K562 (cell line): ENCODE results near the gene KCNJ5. TPM values are rescaled to one million over a fixed set of nuclear protein-coding genes. Genes with fewer than 3 reads are reported as not detected.

ENCODE experiments used
- ATAC-seq: fragments of 200-7000 bp; cut with Tn5 transposase; 3 replicates; pipeline ENCODE4 v1.9.1; 2020; ENCODE audit warnings: moderate library complexity
- BruUV-seq: library from RNA; stranded (reverse); fragments of 400-500 nt; replicated peaks from 2 replicates; lab custom pipeline; 2021; lab: Mats Ljungman, UMichigan
- CTCF ChIA-PET: fragments of 300-600 bp; formaldehyde crosslinking; extraction: SDS; loops from one replicate; lab custom pipeline; 2021; ENCODE audit warnings: low intra/inter-chr PET ratio; lab: Yijun Ruan, JAX
- POLR2A ChIA-PET: fragments of 300-600, 350-650 bp; sonication (Branson Sonifier 250); formaldehyde crosslinking; extraction: SDS; loops from one replicate; lab custom pipeline; 2021; ENCODE audit warnings: antibody characterized with exemption, inconsistent platforms; lab: Yijun Ruan, JAX
- DNase-seq, 4 experiments: peaks; one replicate each; pipeline versions ENCODE4 v3.0.0 to v3.0.0-alpha.2; 2011 to 2018; ENCODE audit warnings: low spot score in 3 of 4, mixed read lengths in 3 of 4; ENCODE audit errors: extremely low read depth in 1 of 4
- FAIRE-seq: peaks from 2 replicates; lab custom pipeline; 2011; peaks lifted over from hg19 to GRCh38; lab: Jason Lieb, UNC
- H2AFZ ChIP-seq: 2 replicates; pipeline ENCODE4 v1.6.0; 2011; ENCODE audit warnings: low read depth, low read length, control low read depth, inconsistent platforms
- H3K27ac ChIP-seq: fragments of 200-600 bp; 3 replicates; pipeline ENCODE4 v1.8.0; 2011; ENCODE audit warnings: low read depth, mild to moderate bottlenecking, control low read depth, inconsistent platforms, low read length, moderate library complexity, mixed read lengths; ENCODE audit errors: extremely low read depth
- H3K27me3 ChIP-seq, 2 experiments: fragments of 300-600 bp in 1 of 2; 2 replicates in 1 of 2; 3 replicates in 1 of 2; pipeline versions ENCODE4 v1.6.0 to v1.8.0; 2011; ENCODE audit warnings: inconsistent platforms in 2 of 2, low read length in 2 of 2, mild to moderate bottlenecking in 1 of 2, mixed read lengths in 1 of 2, moderate library complexity in 1 of 2; ENCODE audit not compliant: control insufficient read depth in 2 of 2, insufficient read depth in 2 of 2
- H3K36me3 ChIP-seq: fragments of 300-600 bp; 3 replicates; pipeline ENCODE4 v1.8.0; 2011; ENCODE audit warnings: mild to moderate bottlenecking, low read length, inconsistent platforms; ENCODE audit not compliant: control insufficient read depth, insufficient read depth
- H3K4me1 ChIP-seq, 2 experiments: fragments of 200-600 bp in 1 of 2; replicated peaks in 1 of 2; 2 replicates in 1 of 2; 3 replicates in 1 of 2; pipeline versions ENCODE4 v1.5.1 to v1.8.0; 2011; ENCODE audit warnings: inconsistent platforms in 2 of 2, low read length in 2 of 2, mild to moderate bottlenecking in 1 of 2, mixed read lengths in 1 of 2, moderate library complexity in 1 of 2; ENCODE audit not compliant: control insufficient read depth in 2 of 2, insufficient read depth in 2 of 2
- H3K4me2 ChIP-seq: 2 replicates; pipeline ENCODE4 v1.6.1; 2011; ENCODE audit warnings: low read length, control low read depth, inconsistent platforms, mixed read lengths; ENCODE audit not compliant: insufficient read depth
- H3K4me3 ChIP-seq: fragments of 200-600 bp; sonication (generic), shearing (Covaris generic); 2 replicates; pipeline ENCODE4 v1.5.1; 2016; ENCODE audit warnings: control low read depth, inconsistent platforms
- H3K79me2 ChIP-seq: fragments of 200-600 bp; 3 replicates; pipeline ENCODE4 v1.8.0; 2011; ENCODE audit warnings: low read length, inconsistent platforms; ENCODE audit not compliant: control insufficient read depth, insufficient read depth
- H3K9ac ChIP-seq, 2 experiments: 2 replicates each; pipeline versions ENCODE4 v1.6.0 to v1.6.1; 2011; ENCODE audit warnings: low read depth in 2 of 2, low read length in 2 of 2, control low read depth in 1 of 2, inconsistent platforms in 1 of 2, mild to moderate bottlenecking in 1 of 2, mixed read lengths in 1 of 2; ENCODE audit not compliant: insufficient read depth in 1 of 2
- H3K9me1 ChIP-seq: one replicate; pipeline ENCODE4 v1.6.0; 2011; ENCODE audit warnings: inconsistent platforms, mild to moderate bottlenecking, low read length, moderate library complexity; ENCODE audit not compliant: control insufficient read depth, insufficient read depth
- H3K9me3 ChIP-seq: replicated peaks from 2 replicates; pipeline ENCODE4 v1.5.1; 2011; ENCODE audit warnings: low read depth, low read length, inconsistent platforms; ENCODE audit not compliant: control insufficient read depth, insufficient read depth
- H4K20me1 ChIP-seq: replicated peaks from 2 replicates; pipeline ENCODE4 v1.6.1; 2011; ENCODE audit warnings: low read length, inconsistent platforms, mixed read lengths; ENCODE audit not compliant: control insufficient read depth, insufficient read depth
- HMGN3 ChIP-seq: IDR thresholded peaks from 2 replicates; pipeline ENCODE4 v1.6.1; 2011; ENCODE audit warnings: borderline replicate concordance, low read depth, mild to moderate bottlenecking, mixed read lengths, low read length; ENCODE audit not compliant: insufficient read length; ENCODE audit errors: extremely low read depth
- SMARCE1 ChIP-seq: fragments of 450-650 bp; IDR thresholded peaks from 2 replicates; pipeline ENCODE4 v1.7.1; 2016; ENCODE audit warnings: mild to moderate bottlenecking
- TFAM ChIP-seq: fragments of 250-450 bp; sonication (Bioruptor Pico); conservative IDR thresholded peaks from 2 replicates; pipeline ENCODE4 v1.5.0; 2021; ENCODE audit warnings: mild to moderate bottlenecking, moderate library complexity
- ZKSCAN1 ChIP-seq: fragments of 150-350 bp; IDR thresholded peaks from 2 replicates; pipeline ENCODE4 v1.6.1; 2016; ENCODE audit warnings: low read depth, low read length
- ZKSCAN8 ChIP-seq: fragments of 200-800 bp; sonication (Bioruptor generic); IDR thresholded peaks from 2 replicates; pipeline ENCODE4 v1.6.1; 2016; ENCODE audit warnings: missing genetic modification characterization, missing compliant biosample characterization
- ZNF212 ChIP-seq: fragments of 450-650 bp; formaldehyde crosslinking; IDR thresholded peaks from 2 replicates; pipeline ENCODE4 v1.4.0; 2020; ENCODE audit warnings: mild to moderate bottlenecking
- WGBS: fragments of 100-300 bp; shearing (Covaris generic); methylation state at CpG from one replicate; pipeline ENCODE4 v1.1.6; 2016; ENCODE audit warnings: low coverage, mixed read lengths; ENCODE audit not compliant: insufficient coverage; ENCODE audit errors: missing lambda C conversion rate; 5-methylcytosine and 5-hydroxymethylcytosine counted together
- in situ Hi-C: fragments of 300-500 bp; cut with MboI; formaldehyde crosslinking; loops from 4 replicates; pipeline ENCODE4 v1.15.0; 2018; ENCODE audit warnings: inconsistent platforms, mixed read lengths
- intact Hi-C: fragments of 100-400 bp; cut with micrococcal nuclease; formaldehyde crosslinking; loops from 2 replicates; pipeline ENCODE4 v1.14.2; 2022
- polyA plus RNA-seq, 8 experiments: library from polyadenylated mRNA; depleted of rRNA in 4 of 8; stranded (reverse) in 5 of 8; unstranded in 3 of 8; fragments of >200 nt; fragmentation: Nextera tagmentation in 2 of 8; fragmentation: Illumina TruSeq in 1 of 8; extraction: Ambion mirVana in 2 of 8; extraction: Trizol in 1 of 8; gene quantifications; 2 replicates each; pipeline versions ENCODE4 v1.2.1 to v1.2.3, GENCODE V29; 2011 to 2014; ENCODE audit warnings: inconsistent platforms in 1 of 8, missing spikeins in 1 of 8
- total RNA-seq, 7 experiments: library from RNA; depleted of rRNA in 6 of 7; stranded (reverse); fragments of >200 nt in 6 of 7; fragmentation: Illumina TruSeq in 2 of 7; extraction: Trizol in 2 of 7; gene quantifications; 2 replicates each; pipeline versions ENCODE4 v1.2.1 to v1.2.3, GENCODE V29; 2011 to 2021; ENCODE audit warnings: low replicate concordance in 1 of 7

Gene KCNJ5
- total and polyA plus RNA-seq, 9 of the 15 experiments (the other 6 are each of a cell fraction or from before 2014, with no cell fraction given): 0.04 TPM; not detected in 8

- no peak for TF ChIP-seq SMARCE1
- TF ChIP-seq ZKSCAN1: peak; percentile 73
- no peak for TF ChIP-seq HMGN3
- no peak for TF ChIP-seq ZNF212
- no peak for TF ChIP-seq ZKSCAN8 (CRISPR knock-in tag)
- TF ChIP-seq TFAM (CRISPR knock-in tag): no peak
- WGBS: under 1% methylated on average over 15 of the region's 15 CpGs
- ATAC-seq (no peak), FAIRE-seq (no peak), DNase-seq (no peak)
- Histone ChIP-seq H3K27ac (no peak overlapping the region), H3K27me3 (peaks cover 0 to 20% of the 10 kb centered on the region in 2 experiments; a peak in 3 of 5 replicates), H3K4me3 (no peak overlapping the region), H3K9me1 (no peaks in the 10 kb centered on the region), H3K79me2 (no peaks in the 10 kb centered on the region), H3K9me3 (no peaks in the 10 kb centered on the region), H3K9ac (no peak overlapping the region), H3K4me2 (no peak overlapping the region), H2AFZ (no peak overlapping the region), H3K36me3 (no peaks in the 10 kb centered on the region), H4K20me1 (no peaks in the 10 kb centered on the region), H3K4me1 (no peaks in the 10 kb centered on the region)
- BruUV-seq: no TSS peak
- ChIA-PET CTCF (no interaction called here), POLR2A (no interaction called here)
- in situ Hi-C loops (loop anchor here (25.0 kb wide), 1 partner anchor 424 kb away; no protein-coding TSS in a partner anchor), intact Hi-C loops (loop anchor here (10.0 kb wide), 1 partner anchor 226 kb away; no protein-coding TSS in a partner anchor)
These were observed 2.8 kb upstream of the KCNJ5 start for GRCh38 chr11:128888034-128888985.
